HG02884 (cell line): ENCODE results near the gene OR8D1.
"Not testable (repeated sequence)": the region's sequence is repeated elsewhere in the genome, so short reads cannot be mapped to it uniquely, and the experiment has no call there.

Experiments used
- ATAC-seq: cut with Tn5 transposase; IDR thresholded peaks from one replicate; pipeline ENCODE4 v1.9.1; 2021; ENCODE audit warnings: mild to moderate bottlenecking, moderate library complexity; ENCODE audit not compliant: unreplicated experiment

OR8D1 gene

GRCh38 chr11:124294687-124295086 is 19.1 kb downstream of the OR8D1 start:
- ATAC-seq, result no peak

- ATAC-seq, result no peak
Observed at GRCh38 chr11:124285610-124286344, 28.0 kb downstream of the OR8D1 start.

GRCh38 chr11:124278261-124278660 is 35.5 kb downstream of the OR8D1 start:
- ATAC-seq, result no peak

GRCh38 chr11:124277804-124278203 is 35.9 kb downstream of the OR8D1 start:
- ATAC-seq, result no peak

GRCh38 chr11:124277207-124277606 is 36.5 kb downstream of the OR8D1 start:
- ATAC-seq, result no peak

- no peak for ATAC-seq
Observed at GRCh38 chr11:124276081-124276480, 37.7 kb downstream of the OR8D1 start.

- no peak for ATAC-seq
Observed at GRCh38 chr11:124274000-124274399, 39.7 kb downstream of the OR8D1 start.

GRCh38 chr11:124270886-124271285 is 42.9 kb downstream of the OR8D1 start:
- not testable (repeated sequence) for ATAC-seq

GRCh38 chr11:124265041-124265440 is 48.7 kb downstream of the OR8D1 start:
- ATAC-seq, result not testable (repeated sequence)

- no peak for ATAC-seq
Observed at GRCh38 chr11:124256076-124256475, 57.7 kb downstream of the OR8D1 start, which contains the start of gene OR8G5. Gene OR8G5 (plus strand): TSS chr11:124256376. CDS start chr11:124264932, 8,556 bp downstream.
